GM18867 (cell line): Measurements from ENCODE around the gene BMF.

ENCODE experiments used
- ATAC-seq: cut with Tn5 transposase; IDR thresholded peaks from one replicate; pipeline ENCODE4 v1.9.1; 2021; ENCODE audit warnings: mild to moderate bottlenecking, moderate library complexity; ENCODE audit not compliant: unreplicated experiment

The BMF gene

GRCh38 chr15:40104296-40104864 is 4.3 kb downstream of the BMF start:
- no peak for ATAC-seq

GRCh38 chr15:40103864-40104271 is 4.8 kb downstream of the BMF start:
- no peak for ATAC-seq

DNA sequence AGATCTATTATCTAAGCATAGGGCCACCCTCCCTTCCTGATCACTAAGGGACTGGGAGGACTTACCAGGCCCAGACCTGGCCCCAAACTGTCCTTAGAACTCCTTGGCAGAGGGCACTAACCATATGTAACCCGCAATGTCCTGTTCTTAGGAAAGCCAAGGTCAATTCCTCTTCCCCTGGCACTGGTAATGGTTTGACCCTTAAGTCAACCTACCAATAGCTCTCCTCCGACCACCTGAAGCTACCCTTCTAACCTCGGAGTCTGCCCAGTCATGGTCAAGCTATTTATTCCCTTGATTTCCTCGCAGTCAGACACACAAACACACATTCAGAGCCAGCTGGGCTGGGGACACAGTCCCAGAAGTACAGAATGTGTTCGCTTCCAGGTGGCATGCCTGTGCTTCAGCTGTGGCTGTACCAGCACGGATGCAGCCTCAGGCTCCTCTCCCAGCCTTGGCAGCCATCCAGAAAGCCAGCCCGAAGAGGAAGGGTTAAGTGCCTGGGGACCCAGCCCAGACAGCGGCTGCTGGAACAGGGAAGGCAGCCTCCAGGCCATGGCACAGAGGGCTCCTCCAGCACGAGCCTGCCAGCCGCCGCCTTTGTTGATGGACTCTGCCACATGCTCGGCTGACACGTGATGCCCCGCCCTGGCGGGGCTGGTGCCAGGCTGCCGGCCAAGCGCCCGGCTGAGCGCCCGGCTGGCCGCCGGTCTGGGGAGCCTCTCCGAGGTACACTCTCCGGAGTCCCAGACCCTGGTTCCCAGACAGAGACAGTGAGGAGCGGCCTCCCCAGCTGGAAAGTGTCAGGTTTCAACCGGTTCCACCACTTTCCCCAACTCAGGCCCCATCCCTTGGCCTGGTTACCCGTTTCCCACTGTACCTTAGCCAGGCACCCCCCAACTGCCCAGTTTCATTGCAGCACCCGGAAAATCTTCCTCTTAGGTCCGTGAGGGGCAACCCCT is 5.5 kb downstream of the BMF start:
- ATAC-seq: no peak

GRCh38 chr15:40100947-40101905 is 7.5 kb downstream of the BMF start:
- no peak for ATAC-seq

GRCh38 chr15:40100123-40100946 is 8.3 kb downstream of the BMF start:
- no peak for ATAC-seq

- ATAC-seq: peak; percentile 79
Measured at GRCh38 chr15:40098489-40099261, 10.0 kb downstream of the BMF start.

- ATAC-seq: no peak
Measured at GRCh38 chr15:40097968-40098476, 10.7 kb downstream of the BMF start.

GRCh38 chr15:40097096-40097967 is 11.3 kb downstream of the BMF start:
- ATAC-seq: no peak

DNA sequence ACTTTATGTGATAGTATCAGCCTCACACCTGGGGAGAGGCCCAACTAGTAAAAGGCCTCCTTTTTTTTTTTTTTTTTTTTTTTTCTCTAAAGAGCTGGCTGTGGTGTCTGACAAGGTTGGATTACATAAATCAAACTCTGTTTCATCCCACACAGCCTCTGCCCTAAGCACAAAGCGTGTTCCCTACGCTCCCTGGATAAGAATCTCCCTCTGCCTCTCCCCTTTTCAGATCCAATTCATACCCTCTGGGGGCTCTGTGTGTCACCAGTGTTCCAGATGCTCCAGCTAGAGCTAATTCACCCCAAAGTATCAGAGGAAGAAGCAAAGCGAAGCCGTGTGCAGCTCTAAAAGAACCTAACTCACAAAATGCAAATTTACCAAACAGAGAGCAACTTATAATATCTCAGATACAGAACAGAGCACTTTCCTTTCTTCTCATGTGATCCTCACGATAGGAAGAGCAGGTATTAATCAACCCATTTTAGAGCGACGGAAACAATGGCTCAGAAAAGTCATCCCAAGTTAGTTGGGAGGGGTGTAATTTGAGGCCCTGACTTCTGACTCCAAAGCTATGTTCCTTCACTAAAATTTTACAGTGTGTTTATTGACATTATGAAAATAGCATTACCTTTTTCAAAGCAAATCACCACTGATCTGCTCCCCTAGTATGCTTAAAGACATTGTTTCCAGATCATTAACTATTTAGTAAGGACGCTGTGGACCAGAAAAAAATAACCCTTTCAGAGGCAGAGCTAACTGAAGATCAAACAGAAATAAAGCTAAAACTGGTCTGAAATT is 12.4 kb downstream of the BMF start:
- peak; percentile 51 for ATAC-seq

DNA sequence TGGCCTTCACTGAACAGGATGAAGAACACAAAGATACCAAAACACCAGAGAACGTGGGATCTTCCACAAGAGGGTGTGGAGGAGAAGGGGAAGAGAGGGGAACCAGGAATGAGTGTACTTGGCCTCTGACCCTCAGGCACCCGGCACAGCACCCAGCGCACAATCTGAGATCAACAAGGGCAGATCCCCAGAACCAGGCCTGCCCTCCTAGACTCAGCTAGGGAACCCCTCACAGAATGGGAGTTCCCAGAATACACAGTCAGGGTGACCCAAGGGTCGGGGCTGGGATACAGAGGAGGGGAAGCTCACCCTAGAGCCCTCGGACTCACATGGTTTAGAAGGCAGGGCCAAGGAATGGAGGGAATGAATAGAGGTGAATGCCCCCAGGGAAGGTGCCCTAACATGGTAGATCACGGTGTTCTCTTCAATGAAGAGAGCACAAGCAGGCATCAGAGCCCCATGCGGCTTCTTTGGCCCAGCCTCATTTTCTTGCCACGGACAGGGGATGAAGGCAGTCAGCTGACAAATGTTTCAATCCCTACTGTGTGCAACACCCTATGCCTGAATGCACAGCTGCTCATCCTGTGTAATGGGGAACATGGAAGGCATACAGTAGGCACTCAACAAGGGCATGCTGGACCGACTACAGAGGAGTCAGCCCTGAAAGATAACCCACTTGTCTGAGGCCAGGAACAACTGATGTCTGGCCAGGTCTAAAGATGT is 13.1 kb downstream of the BMF start:
- ATAC-seq: no peak

GRCh38 chr15:40094156-40094555 is 14.5 kb downstream of the BMF start:
- no peak for ATAC-seq

GRCh38 chr15:40092979-40093869 is 15.5 kb downstream of the BMF start:
- no peak for ATAC-seq

GRCh38 chr15:40092256-40092978 is 16.3 kb downstream of the BMF start:
- no peak for ATAC-seq

DNA sequence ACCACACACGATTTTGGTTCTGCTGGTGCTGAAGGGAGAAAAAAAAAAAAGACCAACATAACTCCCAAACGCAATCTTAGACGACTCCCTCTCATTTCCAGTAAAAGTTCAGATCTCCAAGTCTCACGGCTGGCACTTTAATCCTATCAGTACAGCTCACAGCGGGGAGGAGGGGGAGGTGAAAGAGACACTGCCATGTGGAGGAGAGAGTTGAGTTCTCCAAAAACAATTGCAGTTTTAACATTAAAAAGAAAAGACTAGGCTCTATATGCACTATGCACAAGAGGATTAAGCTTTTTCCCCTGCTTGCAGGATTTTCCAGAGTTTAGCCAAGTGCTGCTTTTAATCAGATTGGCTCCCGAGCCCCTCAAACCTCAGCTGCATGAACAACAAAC is 16.8 kb downstream of the BMF start:
- ATAC-seq: no peak

DNA sequence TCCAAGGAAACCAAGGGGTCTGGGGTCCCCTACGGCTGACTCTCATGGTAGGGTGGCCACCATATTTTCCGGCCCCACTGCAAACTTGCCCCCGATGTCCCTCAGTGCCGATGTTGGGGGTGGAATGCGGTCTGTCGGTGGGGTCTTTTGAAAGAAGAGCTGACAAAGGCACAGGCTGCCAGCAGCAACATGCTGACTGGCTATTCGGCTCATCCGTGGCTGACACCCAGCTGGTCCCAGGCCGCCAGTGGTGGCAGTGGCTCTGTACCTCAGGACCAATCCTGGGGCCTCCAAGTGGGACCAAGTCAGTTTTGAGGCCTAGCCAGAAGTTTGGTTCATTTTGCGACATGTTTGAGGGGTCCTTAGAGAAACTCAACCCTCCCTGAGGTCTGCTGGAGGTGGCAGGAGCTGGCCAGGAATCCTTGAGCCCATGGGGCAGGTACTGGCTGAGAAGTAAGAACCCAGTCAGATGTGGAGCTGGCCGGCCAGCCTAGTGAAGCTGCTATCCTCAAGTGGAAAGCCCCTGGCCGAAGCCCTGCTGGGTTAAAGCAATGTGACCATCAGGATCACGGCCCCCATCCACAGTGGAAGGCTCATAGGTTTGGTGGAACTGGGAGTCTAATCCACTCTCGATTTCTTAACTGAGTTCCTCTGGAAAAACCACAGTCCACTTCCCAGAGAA is 17.8 kb downstream of the BMF start:
- no peak for ATAC-seq
